ENCODE results near the gene TRIM33.
"Not testable (repeated sequence)": the region's sequence is repeated elsewhere in the genome, so short reads cannot be mapped to it uniquely, and the experiment has no call there.

The TRIM33 gene

DNA sequence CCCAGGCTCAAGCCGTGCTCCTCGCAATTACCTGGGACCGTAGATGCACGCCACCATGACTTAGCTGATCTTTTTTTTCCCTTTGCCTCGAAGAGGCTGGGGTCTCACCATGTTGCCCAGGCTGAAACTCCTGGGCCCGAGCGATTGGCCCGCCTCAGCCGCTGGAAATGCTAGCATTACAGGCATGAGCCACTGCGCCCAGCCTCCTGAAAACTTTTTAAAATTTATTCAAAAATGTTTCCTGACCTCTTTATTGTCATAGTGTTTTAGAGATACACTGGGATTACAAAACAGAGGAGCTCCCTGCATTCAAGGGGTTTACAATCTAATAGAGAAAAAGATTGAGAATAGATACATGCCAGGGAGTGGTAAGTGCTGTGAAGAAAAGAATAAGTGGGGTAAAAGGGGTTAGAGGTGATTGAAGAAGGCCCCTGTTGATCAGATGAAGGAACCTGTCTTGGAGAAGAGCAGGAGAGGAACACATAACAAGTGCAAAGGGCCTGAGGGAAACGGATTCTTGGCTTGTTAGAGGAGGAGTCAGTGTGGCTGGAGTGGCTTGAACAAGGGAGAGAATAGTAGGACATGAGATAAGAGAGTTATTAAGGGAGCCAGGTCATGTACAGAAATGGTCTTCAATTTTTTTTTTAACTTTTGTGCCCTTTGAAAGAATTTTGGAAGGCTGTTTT is 1.7 kb upstream of the TRIM33 start:
- in situ Hi-C loops (cut with HindIII; ENCODE audit: low sequenced_read_pairs): no loop called here

DNA sequence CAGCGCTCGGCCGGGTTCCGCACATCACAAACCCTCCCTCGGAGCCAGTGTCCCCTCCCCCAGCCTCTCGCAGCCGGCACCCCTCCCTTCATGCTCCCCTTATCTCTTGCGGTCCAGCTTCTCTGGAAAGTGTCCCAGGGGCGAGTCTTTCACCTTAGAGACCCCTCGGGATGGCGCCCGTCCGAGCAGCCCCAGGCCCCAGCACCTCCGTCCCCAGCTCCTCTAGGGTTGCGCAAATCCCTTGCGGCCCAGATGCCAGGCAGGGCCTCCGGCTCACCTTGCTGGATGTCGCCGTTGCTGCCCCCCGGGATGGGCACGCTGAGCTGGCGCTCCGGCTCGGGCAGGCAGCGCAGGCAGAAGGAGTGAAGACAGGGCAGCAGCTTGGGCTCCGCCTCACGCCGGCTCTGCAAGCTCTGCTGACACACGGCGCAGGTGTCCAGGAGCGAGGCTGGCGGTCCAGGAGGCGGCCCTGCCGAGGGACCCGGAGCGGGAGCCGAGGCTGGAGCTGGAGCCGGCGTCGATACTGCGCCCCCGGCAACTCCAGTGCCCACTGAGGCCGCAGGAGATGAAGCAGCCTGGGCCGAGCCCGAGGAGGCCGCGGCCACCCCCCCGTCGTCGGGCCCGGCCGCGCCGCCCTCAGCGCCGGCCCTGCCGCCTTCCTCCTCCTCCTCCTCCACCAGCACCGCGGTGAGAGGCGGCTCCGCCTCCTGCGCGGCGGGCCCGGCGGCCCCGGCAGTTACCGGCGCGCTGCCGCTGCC is 550 bp downstream of the TRIM33 start:
- in situ Hi-C loops (cut with HindIII; ENCODE audit: low sequenced_read_pairs): no loop called here

DNA sequence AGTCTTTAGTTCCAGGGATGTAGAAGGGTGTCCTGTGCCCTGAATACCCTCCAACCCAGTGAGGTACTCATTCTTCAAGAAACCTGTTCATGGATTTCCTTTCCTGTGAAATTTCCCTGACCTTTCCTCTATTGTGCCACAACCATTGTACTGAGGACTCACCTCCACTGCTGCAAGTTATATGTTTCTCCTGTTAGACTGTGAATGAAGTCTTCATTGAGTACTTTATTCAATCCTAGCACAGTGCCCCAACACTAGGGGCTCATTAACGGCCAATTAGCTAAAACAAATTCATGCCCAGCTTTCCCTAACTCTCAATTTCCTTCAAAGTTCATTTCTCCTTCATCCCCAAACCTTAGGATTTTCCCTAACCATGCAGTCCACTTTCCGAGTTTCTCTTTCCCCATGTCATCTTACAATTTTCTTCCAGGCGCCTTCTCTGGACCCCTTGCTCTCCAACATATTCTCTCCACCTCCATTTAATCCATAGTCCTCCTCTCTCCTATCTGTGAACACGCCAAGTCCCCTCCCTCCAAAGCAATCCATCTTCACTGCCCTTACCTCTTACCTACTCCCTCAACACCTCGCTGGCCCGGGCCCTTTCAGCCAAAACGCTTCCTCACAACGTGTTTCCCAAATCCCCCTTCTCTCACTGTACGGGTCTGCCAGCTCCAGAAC is 1.3 kb downstream of the TRIM33 start:
- in situ Hi-C loops (cut with HindIII; ENCODE audit: low sequenced_read_pairs): no loop called here

DNA sequence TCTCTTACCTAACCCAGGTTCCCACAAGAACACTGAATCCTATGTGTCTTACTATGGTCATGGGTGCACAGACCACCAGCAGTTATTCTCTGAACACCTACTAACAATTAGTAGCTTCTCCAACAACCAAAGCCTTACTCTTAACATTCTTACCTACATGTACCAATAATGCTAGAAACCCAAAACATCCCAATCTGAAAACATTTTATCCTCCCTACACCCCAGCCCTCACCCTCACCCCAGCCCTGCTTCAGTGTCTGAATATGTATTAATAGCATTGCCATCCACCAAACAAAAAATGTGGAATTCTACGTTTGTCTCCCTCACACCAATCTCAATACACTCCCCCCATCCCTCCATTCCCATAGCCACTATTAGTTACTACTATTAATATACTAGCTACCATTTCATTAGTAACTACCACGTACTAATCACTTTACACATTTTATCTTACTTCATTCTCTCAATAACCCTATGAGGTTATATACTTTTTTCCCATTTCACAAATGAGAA is 2.6 kb downstream of the TRIM33 start:
- in situ Hi-C loops (cut with HindIII; ENCODE audit: low sequenced_read_pairs): no loop called here

DNA sequence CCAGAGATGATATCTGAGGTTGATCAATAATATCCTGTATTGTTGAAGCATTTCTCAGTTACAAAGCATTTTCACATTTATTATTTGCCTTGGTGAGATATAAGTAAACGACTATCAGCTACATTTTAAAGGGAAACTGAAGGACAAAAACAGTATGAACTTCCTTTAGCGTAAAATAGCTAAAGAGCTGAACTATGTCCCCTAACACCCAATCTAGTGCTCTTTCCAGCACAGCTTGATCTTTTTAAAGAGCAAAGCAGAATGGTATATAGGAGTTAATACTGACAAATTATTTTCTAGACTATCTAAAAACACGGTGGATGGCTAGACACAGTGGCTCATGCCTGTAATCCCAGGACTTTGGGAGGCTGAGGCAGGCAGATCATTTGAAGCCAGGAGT is 3.5 kb downstream of the TRIM33 start:
- in situ Hi-C loops (cut with HindIII; ENCODE audit: low sequenced_read_pairs): no loop called here

DNA sequence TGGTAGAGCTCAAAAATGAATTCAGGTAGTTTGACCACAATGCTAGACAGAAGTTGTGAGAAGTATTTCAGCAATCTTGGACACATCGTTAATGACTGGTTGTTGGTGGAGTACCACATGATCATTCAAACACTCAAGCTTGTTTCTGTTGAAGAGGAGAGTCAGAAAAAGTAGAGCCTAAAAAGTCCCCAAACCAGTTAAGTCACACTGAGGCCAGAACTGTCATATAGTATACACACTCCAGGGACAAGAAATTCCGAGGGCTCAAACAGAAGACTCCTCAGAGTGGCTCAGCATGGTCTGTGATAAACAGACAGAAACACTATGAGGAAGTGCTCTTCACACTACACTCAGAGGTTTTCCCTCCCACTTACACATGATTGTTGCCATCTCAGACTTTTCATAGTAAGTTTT is 5.8 kb downstream of the TRIM33 start:
- in situ Hi-C loops (cut with HindIII; ENCODE audit: low sequenced_read_pairs): no loop called here

DNA sequence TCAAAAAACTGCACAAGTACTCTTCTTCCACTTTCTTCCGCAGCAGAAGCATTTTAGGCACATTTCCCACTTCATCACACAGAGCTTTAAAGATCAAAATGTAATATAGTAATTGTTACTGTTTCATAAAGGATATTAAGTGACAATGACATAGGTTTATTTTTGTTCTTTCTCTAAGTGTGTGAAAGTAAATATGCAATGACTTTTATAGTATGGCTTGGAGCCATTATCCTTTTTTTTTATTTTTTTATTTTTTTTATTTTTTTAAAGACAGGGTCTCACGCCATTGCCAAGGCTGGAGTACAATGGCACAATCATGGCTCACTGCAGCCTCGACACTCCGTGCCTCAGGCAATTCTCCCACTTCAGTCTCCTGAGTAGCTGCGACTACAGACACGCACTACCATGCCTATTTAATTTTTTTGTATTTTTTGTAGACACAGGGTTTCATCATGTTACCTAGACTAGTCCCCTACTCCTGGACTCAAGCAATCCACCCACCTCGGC is 7.0 kb downstream of the TRIM33 start:
- in situ Hi-C loops (cut with HindIII; ENCODE audit: low sequenced_read_pairs): no loop called here

DNA sequence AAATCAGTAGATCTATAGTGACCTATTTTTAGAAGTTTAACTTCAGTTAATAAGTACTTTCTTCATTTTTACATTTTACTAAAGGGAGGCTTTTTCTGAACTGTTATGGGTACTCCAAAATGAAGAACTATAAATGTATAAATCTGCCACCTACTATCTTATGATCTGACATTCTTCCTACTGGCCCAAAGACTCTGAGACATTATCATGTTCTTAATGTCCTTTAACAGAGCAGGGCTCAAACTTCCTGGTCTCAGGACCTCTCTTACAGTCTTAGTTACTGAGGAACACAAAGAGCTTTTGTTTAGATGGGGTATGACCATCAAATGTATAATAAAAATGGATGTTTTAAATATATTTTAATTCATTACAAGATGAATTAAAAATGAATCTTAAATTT is 8.9 kb downstream of the TRIM33 start:
- in situ Hi-C loops (cut with HindIII; ENCODE audit: low sequenced_read_pairs): no loop called here

DNA sequence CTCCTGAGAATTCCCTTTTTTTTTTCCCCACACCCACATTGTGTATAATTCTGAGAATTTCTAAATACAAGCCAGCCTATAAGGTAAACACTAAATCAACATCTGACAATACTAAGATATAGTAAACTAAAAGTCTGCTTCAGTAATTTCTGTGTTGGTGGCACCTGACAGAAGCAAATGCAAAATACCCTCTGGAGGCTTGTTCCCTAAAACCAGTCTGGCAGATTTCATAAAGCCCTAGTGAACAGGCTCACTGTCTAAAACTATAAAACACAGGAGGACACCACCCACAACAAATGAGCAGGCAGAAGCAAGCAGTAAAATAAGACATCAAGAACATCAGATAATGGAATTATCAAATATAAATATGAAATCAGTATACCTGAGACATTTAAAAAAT is 11.5 kb downstream of the TRIM33 start:
- in situ Hi-C loops (cut with HindIII; ENCODE audit: low sequenced_read_pairs): no loop called here

DNA sequence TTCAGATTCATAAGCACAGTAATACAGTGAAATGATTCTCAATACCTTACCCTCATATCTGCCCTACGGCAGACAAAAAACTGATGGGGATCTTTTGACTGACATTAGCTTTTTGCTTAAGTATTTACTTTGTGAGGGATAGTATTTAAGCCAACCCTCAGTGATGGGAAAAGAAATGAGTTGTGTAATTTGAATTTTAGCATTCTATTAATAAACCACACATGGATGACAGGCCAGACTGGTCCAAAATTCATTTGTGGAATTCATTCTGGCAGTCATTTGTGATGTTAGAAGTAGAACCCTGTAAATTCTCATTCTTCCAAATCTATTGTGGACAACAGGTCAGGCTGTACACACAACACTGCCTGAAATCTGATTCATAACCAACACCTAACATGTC is 14.9 kb downstream of the TRIM33 start:
- in situ Hi-C loops (cut with HindIII; ENCODE audit: low sequenced_read_pairs): no loop called here

DNA sequence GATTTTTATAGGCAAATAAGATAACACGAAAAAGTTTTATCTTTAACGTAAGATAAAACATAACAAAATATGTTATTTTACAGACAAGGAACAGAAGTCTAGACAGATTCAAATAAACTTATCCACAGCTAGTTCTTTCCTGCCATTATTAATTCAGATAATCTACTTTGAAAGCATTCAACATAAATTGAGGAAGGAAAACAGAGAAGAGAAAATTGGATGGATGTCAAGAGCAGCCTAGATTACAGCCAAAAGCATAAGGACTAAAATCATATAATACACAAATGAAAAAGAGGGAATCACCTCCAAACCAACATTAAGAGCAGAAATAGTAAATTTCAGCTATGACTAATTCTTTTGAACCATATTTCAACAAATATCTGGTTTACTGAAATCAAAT is 15.5 kb downstream of the TRIM33 start:
- in situ Hi-C loops (cut with HindIII; ENCODE audit: low sequenced_read_pairs): no loop called here

DNA sequence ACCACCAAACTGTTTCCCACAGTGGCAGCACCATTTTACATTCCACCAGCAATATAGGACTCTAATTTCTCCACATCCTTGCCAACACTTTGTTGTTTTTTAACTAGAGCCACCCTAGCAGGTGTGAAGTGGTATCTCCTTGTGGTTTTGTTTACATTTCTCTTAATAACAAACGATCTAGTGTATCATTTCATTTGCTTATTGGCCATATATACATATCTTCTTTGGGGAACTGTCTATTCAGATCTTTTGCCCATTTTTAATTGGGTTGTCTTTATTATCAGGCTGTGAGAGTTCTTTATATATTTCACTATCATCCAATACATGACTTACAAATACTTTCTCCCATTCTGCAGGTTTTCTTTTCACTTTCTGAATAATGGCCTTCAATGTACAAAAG is 18.0 kb downstream of the TRIM33 start:
- in situ Hi-C loops (cut with HindIII; ENCODE audit: low sequenced_read_pairs): no loop called here

DNA sequence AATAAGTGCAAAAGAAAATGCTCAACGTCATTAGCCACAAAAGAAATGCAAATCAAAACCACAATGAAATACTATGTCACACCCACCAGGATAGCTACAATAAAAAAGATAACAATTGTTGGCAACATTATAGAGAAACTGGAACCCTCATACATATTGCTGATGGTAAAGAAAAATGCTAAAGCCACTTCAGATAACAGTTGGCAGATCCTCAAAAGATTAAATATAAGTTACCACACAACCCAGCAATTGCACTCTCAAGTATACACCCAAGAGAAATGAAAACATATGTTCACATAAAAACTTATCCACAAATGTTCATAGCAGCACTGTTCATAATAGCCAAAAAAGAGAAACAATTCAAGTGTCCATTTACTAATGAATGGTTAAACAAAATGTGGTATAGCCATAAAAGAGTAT is 20.7 kb downstream of the TRIM33 start:
- in situ Hi-C loops (cut with HindIII; ENCODE audit: low sequenced_read_pairs): no loop called here

DNA sequence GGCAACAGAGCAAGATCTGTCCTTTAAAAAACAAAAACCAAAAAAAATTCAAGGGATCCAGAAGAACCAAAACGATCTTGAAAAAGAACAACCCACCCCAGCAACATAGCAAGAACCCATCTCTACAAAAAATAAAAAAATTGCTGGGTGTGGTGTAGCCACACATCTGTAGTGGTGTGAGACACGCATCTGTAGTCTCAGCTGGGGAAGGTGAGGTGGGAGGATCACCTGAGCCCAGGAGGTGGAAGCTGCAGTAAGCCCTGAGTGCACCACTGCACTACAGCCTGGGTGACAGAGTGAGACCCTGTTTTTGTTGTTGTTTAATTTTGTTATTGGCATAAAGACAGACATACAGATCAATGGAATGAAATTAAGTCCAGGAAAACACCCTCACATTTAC is 22.3 kb downstream of the TRIM33 start:
- in situ Hi-C loops (cut with HindIII; ENCODE audit: low sequenced_read_pairs): no loop called here

DNA sequence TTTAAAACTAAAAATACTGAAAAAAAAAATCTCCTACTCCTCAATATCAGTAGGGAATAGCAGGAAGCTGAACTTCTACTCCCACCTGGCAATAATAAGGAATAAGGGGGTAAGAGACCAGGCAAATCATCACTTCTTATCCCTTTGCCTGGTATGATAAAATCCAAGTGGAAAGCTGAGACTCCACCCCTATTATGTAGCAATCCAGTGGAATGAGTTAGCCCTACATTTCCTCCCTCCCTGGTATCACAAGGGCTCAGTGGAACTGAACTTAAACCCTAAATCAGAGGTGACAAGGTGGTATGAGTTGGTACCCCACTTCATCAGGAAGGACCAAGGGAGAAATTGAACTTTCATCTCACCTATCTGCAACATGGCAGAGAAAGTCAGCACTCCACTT is 25.7 kb downstream of the TRIM33 start:
- in situ Hi-C loops (cut with HindIII; ENCODE audit: low sequenced_read_pairs): no loop called here

DNA sequence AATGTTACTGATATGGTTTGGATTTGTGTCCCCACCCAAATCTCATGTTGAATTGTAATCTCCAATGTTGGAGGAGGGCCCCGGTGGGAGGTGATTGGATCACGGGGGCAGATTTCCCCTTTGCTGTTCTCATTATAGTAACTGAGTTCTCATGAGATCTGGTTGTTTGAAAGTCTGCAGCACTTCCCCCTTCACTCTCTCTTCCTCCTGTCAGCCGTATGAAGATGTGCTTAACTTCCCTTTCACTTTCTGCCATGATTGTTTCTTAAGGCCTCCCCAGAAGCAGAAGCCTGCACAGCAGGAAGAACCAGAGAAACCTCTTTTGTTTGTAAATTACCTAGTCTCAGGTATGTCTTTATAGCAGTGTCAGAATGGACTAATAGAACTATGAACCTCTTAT is 28.4 kb downstream of the TRIM33 start:
- in situ Hi-C loops (cut with HindIII; ENCODE audit: low sequenced_read_pairs): no loop called here

DNA sequence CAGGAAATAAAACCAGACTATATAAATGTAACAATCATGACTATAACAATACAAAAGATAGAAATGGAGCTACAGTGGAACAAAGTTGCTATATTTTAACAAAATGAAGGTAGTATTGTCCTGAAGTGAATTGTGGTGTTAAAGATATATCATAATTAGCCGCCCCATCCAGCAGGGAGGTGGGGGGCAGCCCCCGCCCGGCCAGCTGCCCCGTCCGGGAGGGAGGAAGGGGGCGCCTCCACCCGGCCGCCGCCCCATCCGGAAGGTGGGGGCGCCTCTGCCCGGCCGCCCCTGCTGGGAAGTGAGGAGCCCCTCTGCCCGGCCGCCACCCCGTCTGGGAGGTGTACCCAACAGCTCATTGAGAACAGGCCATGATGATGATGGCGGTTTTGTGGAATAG is 31.4 kb downstream of the TRIM33 start:
- in situ Hi-C loops (cut with HindIII; ENCODE audit: low sequenced_read_pairs): not testable (repeated sequence)

DNA sequence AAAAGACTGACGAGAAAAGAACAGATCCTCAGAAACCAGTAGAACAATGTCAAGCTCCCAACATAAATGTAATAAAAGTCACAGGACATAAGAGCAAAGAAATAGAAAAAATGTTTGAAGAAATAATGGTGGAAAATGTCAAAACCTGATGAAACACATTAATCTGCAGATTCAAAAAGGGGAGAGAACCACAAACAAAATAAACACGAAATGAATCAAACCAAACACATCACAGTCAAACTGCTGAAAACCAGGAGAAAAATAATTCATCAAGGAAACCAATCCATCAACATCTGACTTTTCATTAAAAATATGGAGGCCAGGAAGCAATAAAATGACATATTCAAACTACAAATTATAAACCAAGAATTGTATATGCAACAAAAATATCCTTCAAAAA is 31.9 kb downstream of the TRIM33 start:
- in situ Hi-C loops (cut with HindIII; ENCODE audit: low sequenced_read_pairs): no loop called here

DNA sequence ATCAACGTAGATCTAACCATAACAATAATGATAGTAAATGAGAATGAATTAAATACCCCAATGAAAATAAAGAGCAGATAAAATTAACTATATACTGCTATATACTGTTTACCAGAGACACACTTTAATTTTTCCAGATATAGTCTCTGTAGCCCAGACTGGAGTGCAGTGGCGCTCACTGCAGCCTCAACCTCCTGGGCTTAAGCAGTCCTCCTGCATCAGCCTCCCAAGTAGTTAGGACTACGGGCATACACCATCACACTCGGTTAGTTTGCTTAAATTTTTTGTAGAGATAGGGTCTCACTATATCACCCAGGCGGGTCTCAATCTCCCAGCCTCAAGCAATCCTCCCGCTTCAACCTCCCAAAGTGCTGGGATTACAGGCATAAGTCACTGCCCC is 37.2 kb downstream of the TRIM33 start:
- in situ Hi-C loops (cut with HindIII; ENCODE audit: low sequenced_read_pairs): no loop called here

DNA sequence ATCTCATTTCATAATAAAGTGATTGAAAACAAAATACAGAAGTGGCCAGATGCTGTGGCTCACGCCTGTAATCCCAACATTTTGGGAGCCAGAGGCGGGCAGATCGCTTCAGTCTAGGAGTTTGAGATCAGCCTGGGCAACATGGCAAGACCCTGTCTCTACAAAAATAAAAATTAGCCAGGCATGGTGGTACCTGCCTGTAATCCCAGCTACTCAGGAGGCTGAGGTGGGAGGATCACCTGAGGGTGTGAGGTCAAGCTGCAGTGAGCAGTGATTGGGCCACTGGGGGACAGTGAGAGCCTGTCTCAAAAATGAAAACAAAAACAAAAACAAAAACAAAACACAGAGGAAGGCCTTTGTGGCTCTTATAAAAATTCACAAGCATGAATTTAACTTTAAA is 38.6 kb downstream of the TRIM33 start:
- in situ Hi-C loops (cut with HindIII; ENCODE audit: low sequenced_read_pairs): no loop called here

DNA sequence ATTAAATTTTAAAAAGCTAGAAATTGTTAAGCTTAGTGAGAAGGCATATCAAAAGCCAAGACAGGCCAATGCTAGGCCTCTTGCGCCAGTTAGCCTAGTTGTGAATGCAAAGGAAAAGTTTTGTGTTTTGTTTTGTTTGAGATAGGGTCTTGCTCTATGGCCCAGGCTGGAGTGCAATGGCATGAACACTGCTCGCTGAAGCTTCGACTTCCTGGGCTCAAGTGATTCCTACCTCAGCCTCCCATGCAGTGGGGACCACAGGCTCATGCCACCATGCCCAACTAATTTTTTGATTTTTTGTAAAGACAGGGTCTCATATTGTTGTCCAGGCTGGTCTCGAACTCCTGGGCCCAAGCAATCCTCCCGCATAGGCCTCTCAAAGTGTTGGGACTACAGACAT is 40.3 kb downstream of the TRIM33 start:
- in situ Hi-C loops (cut with HindIII; ENCODE audit: low sequenced_read_pairs): no loop called here
